ENCODE measurements around the gene SEPTIN12. TPM values are rescaled to one million over a fixed set of nuclear protein-coding genes. Genes with fewer than 3 reads are reported as not detected.
A peak's percentile ranks its signal among the peaks of the same experiment; 100 is the strongest.

The SEPTIN12 gene
- total RNA-seq, 2 experiments from 2014 or later, result not detected

GRCh38 chr16:4798456-4798855, 10.3 kb upstream of the SEPTIN12 start:
- no peak for DNase-seq
- H3K4me1 ChIP-seq (ENCODE audit: insufficient read depth, low read length), result peaks cover 24% of the 10 kb centered on the region
- no peak overlapping the region for H3K27ac ChIP-seq (ENCODE audit: low read depth in 1 of 2, low read length in 2 of 2)
- ChIA-PET POLR2A (no interaction called here), CTCF (no interaction called here)
- Mint-ChIP-seq H3K27ac (no peak overlapping the region), H3K4me1 (ENCODE audit: low read depth) (peaks cover 19% of the 10 kb centered on the region), H3K9me3 (no peaks in the 10 kb centered on the region), H3K4me3 (peak overlapping the region; percentile 20), H3K36me3 (ENCODE audit: low read depth) (peaks cover 7% of the 10 kb centered on the region), H3K27me3 (no peaks in the 10 kb centered on the region)
- ATAC-seq (ENCODE audit: poor library complexity), result no peak
- H3K9me3 ChIP-seq (ENCODE audit: control insufficient read depth in 1 of 2, insufficient read depth in 1 of 2, low read length in 2 of 2), result no peaks in the 10 kb centered on the region
- intact Hi-C loops (cut with DNase I, micrococcal nuclease), result no loop called here
- no peak for TF ChIP-seq CTCF (IDR thresholded peaks at IDR 0.05)
- peaks cover 14% of the 10 kb centered on the region for H3K36me3 ChIP-seq (ENCODE audit: insufficient read depth, low read length)
- H3K4me3 ChIP-seq (ENCODE audit: low read length), result no peak overlapping the region
- no peaks in the 10 kb centered on the region for H3K27me3 ChIP-seq (ENCODE audit: control insufficient read depth in 1 of 2, insufficient read depth in 2 of 2, low read length in 2 of 2)

- CTCF ChIA-PET, result no interaction called here
- ATAC-seq (ENCODE audit: poor library complexity) (no peak), DNase-seq (no peak)
- H3K4me3 Mint-ChIP-seq, result no peak overlapping the region
- H3K4me1 ChIP-seq (ENCODE audit: insufficient read depth, low read length), result peaks cover 22% of the 10 kb centered on the region
- no peaks in the 10 kb centered on the region for H3K9me3 ChIP-seq (ENCODE audit: control insufficient read depth in 1 of 2, insufficient read depth in 1 of 2, low read length in 2 of 2)
- H3K36me3 ChIP-seq (ENCODE audit: insufficient read depth, low read length), result peaks cover 14% of the 10 kb centered on the region
- H3K27ac Mint-ChIP-seq, result no peak overlapping the region
- TF ChIP-seq CTCF (IDR thresholded peaks at IDR 0.05), result no peak
- no peaks in the 10 kb centered on the region for H3K27me3 ChIP-seq (ENCODE audit: control insufficient read depth in 1 of 2, insufficient read depth in 2 of 2, low read length in 2 of 2)
- no peaks in the 10 kb centered on the region for H3K9me3 Mint-ChIP-seq
- peaks cover 13% of the 10 kb centered on the region for H3K4me1 Mint-ChIP-seq (ENCODE audit: low read depth)
- intact Hi-C loops (cut with DNase I, micrococcal nuclease), result no loop called here
- no peak overlapping the region for H3K27ac ChIP-seq (ENCODE audit: low read depth in 1 of 2, low read length in 2 of 2)
- peaks cover under 1% of the 10 kb centered on the region for H3K36me3 Mint-ChIP-seq (ENCODE audit: low read depth)
- POLR2A ChIA-PET, result no interaction called here
- H3K27me3 Mint-ChIP-seq, result no peaks in the 10 kb centered on the region
- H3K4me3 ChIP-seq (ENCODE audit: low read length), result no peak overlapping the region
Measured at GRCh38 chr16:4797805-4798252, 9.7 kb upstream of the SEPTIN12 start.

GRCh38 chr16:4796982-4797804, 9.0 kb upstream of the SEPTIN12 start:
- no peaks in the 10 kb centered on the region for H3K9me3 Mint-ChIP-seq
- H3K36me3 ChIP-seq (ENCODE audit: insufficient read depth, low read length), result peaks cover 14% of the 10 kb centered on the region
- H3K27me3 Mint-ChIP-seq, result no peaks in the 10 kb centered on the region
- no peak for TF ChIP-seq CTCF (IDR thresholded peaks at IDR 0.05)
- ChIA-PET CTCF (no interaction called here), POLR2A (no interaction called here)
- DNase-seq (no peak), ATAC-seq (ENCODE audit: poor library complexity) (no peak)
- intact Hi-C loops (cut with DNase I, micrococcal nuclease), result no loop called here
- peaks cover 22% of the 10 kb centered on the region for H3K4me1 ChIP-seq (ENCODE audit: insufficient read depth, low read length)
- no peaks in the 10 kb centered on the region for H3K27me3 ChIP-seq (ENCODE audit: control insufficient read depth in 1 of 2, insufficient read depth in 2 of 2, low read length in 2 of 2)
- no peak overlapping the region for H3K27ac Mint-ChIP-seq
- H3K4me3 ChIP-seq (ENCODE audit: low read length), result no peak overlapping the region
- H3K36me3 Mint-ChIP-seq (ENCODE audit: low read depth), result no peaks in the 10 kb centered on the region
- no peak overlapping the region for H3K27ac ChIP-seq (ENCODE audit: low read depth in 1 of 2, low read length in 2 of 2)
- H3K4me1 Mint-ChIP-seq (ENCODE audit: low read depth), result peaks cover 12% of the 10 kb centered on the region
- no peaks in the 10 kb centered on the region for H3K9me3 ChIP-seq (ENCODE audit: control insufficient read depth in 1 of 2, insufficient read depth in 1 of 2, low read length in 2 of 2)
- H3K4me3 Mint-ChIP-seq, result no peak overlapping the region
